Suppressor macrophage (primary cell): ENCODE results near the gene SORL1.
"Not testable (repeated sequence)": the region's sequence is repeated elsewhere in the genome, so short reads cannot be mapped to it uniquely, and the experiment has no call there.

Experiments
- DNase-seq, 4 experiments: peaks; one replicate each; pipeline ENCODE4 v3.0.0-alpha.2; 2020 to 2022

The SORL1 gene

GRCh38 chr11:121478895-121479697 is 27.0 kb downstream of the SORL1 start:
- peak in 1 of 4 experiments; percentile 27 for DNase-seq

DNA sequence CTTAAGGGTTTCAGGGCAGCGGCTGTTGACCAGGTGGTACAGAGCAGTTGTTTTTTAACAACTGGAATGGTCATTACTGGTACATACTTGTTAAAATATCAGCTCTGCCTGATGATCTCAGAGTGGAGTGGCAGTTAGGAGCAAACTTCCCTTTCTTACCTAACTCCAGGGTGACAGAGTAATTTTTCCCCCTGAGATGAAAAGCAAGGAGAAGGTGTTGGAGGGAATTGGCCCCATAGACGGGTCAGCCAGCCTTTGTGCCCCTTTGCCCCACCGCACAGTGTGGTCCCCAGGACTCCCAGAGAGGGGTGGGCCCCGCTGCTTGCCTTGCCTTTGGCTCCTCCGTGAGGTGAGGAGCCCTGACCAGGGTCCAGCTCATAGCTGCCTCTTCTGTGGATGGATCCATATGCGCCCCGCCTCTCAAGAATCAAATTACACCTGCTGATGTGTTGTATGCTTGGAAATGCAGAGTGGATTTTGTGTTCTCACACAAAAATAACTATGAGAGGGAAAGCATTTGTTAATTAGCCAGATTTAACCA is 27.7 kb downstream of the SORL1 start:
- peak in 3 of 4 experiments; percentile 24 to 46 (median 37) for DNase-seq

GRCh38 chr11:121481484-121482230 is 29.5 kb downstream of the SORL1 start:
- DNase-seq: peak in 1 of 4 experiments; percentile 13

GRCh38 chr11:121482231-121483129 is 30.4 kb downstream of the SORL1 start:
- DNase-seq: peak; percentile 44 to 70 (median 65)

- peak; percentile 27 to 76 (median 61) for DNase-seq
Observed at GRCh38 chr11:121483805-121484480, 31.8 kb downstream of the SORL1 start.

DNA sequence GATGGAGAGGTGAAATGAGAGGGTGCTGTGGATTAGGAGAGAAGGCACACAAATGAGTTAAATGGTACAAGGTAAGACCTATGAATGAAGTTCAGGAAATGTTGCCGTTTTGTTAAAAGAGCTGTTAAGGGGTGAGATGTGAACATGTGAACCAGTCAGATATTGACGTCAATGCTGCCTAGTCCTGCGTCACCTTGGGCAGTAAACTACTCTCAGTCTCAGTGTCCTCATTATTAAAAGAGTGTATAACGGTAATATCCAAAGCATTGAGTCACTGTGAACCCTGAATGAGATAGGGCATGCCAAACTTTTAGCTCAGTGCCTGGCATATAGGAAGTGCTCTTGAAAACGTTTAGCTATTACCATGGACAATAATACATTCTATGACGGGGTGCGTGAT is 33.1 kb downstream of the SORL1 start:
- no peak for DNase-seq

GRCh38 chr11:121486054-121486453 is 33.9 kb downstream of the SORL1 start:
- no peak for DNase-seq

- no peak for DNase-seq
Observed at GRCh38 chr11:121487191-121487590, 35.1 kb downstream of the SORL1 start.

GRCh38 chr11:121488170-121488569 is 36.1 kb downstream of the SORL1 start:
- no peak for DNase-seq

DNA sequence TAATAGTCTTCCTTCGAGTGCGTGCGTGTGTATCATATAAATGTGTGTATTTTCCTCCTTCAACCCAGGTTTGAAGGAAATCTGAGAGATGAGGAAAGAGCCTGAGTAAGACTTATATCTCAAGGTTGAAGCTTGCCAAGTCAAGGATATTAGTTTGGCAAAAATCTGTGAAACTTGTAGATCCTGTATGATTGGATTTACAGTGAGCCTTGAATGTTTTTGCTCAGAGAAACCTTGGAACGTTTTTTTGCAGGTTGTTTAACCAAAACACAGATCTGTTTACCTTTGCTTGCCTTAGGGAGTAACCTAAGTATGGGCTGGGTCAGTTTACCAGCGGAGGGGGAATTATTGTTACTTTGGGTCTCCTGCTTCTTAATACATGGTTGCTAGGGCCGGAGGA is 36.5 kb downstream of the SORL1 start:
- DNase-seq: no peak

GRCh38 chr11:121489823-121490222 is 37.7 kb downstream of the SORL1 start:
- peak in 2 of 4 experiments; percentile 13 to 32 for DNase-seq

DNA sequence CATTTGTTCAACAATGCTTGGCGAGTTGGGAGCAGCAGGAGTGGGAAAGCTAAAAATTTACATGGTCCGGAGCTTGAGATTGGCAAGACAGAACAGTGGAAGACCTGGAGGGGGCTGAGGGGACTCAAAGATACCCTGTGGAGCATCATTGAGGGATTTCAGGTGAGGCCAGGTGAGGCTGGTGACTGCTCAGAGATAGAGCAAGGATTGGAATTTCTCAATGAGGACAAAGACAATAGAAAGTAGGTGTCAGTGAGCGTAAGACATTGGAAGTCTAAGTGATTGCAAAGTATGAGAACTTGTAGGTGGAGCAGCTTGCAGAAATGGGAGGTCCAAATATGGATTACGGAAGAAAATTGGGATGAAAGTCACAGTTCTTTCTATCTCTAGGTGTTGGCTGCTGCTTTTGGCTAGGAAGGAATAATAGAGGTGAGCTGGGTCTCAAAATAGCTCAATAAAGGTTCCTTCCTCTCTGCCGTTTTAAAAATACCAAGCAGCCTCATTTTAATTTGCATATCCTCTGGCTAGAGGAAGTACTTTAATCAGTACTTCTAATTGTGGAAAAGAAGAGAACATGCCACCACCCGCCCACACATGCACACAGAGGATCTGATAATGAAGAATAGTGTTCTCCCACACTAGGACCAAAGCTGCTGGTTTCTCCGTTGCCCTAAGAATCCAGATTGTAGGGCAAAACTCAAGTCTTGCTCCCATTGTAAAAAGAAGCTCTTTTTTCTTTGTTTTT is 42.4 kb downstream of the SORL1 start:
- DNase-seq: peak; percentile 46 to 71 (median 64)

DNA sequence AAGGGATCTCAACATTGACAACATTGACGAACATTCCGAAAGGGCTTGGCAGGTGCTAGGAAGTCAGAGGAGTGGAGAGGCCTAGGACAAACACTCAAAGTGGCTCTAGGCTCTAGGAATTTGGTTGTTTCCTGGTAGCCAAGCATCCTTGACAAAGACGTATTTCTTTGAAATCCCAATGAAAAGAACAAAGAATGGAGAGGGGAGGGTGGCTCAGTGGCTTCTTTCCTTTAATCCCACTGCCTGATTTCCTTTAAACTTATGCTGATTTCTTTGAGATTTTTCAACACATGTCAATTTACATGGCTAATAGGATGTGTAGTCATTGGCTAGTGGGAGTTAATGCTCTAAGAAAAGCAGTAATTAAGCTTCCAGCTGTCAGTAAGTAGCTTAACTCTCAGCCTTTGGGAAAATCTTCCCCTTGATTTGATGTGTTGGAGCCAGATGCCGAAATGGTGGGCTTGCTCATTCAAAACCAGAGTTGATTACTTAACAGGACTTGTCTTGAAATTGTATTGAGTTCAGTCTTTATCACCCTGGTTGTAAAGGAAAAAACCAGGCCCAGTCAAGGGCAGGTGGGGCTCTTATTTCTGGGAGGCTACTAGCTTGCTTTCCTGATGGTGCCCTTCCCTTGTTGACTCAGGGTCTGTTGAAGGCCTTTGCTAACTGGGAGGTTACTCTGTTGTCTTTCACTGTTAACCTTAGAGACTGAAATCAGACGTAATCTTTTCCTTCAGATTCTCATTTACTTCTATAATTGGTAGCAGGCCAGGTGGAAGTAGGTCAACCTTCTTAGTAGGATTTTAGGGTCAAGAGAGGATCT is 45.3 kb downstream of the SORL1 start:
- DNase-seq: no peak

DNA sequence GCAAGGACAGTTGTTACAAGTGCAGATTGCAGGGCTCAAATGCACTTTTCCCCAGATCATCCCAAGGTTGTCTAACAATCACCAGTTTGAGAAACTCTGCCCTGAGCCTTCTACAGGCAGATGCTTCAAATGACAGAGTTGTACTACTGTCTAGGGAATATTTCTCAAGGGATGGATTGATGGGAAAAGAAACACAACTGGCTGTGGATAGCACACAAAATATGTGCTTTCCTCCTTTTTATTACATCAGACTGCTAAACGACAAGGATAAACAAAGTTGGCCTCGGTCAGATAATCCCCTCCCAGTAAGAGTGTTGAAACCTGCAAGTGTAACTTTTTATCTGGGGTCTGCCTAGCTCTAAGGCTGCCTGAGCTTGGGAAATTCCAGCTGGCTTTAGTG is 47.3 kb downstream of the SORL1 start:
- no peak for DNase-seq

DNA sequence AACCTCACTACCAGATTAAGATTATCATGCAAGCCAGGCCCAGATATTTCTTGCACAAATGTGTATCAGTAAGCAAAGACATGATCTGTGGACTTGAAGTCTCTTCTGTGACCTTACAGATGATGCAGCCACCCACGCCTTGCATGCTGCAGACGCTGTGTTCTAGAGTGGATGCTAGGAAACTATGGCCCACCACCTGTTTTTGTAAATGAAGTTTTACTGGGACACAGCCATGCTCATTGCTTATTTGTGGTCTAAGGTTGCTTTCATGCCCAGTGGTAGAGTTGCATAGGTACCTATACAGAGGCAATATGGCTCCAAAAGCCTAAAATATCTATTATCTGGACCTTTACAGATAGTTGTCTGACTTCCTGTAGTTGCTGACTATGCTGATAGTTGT is 48.2 kb downstream of the SORL1 start:
- DNase-seq: no peak

GRCh38 chr11:121500717-121501116 is 48.6 kb downstream of the SORL1 start:
- no peak for DNase-seq

- peak in 2 of 4 experiments; percentile 80 for DNase-seq
Observed at GRCh38 chr11:121503051-121503450, 50.9 kb downstream of the SORL1 start.

- DNase-seq: not testable (repeated sequence)
Observed at GRCh38 chr11:121506237-121506636, 54.1 kb downstream of the SORL1 start.

GRCh38 chr11:121508449-121508848 is 56.3 kb downstream of the SORL1 start:
- DNase-seq: no peak

GRCh38 chr11:121510438-121510837 is 58.3 kb downstream of the SORL1 start:
- no peak for DNase-seq
